SK-N-MC (cell line): Measurements from ENCODE around the gene C9orf50.

Experiments
- DNase-seq: peaks from one replicate; pipeline ENCODE4 v3.0.0-alpha.2; 2011; ENCODE audit warnings: low read depth, low spot score
- H3K27ac ChIP-seq: fragments of 200-600 bp; sonication (generic); 2 replicates; pipeline ENCODE4 v1.5.1; 2016; ENCODE audit warnings: mixed run types
- H3K36me3 ChIP-seq: fragments of 200-600 bp; sonication (generic); 2 replicates; pipeline ENCODE4 v1.6.1; 2017; ENCODE audit warnings: antibody characterized with exemption, low read length, mixed read lengths; ENCODE audit not compliant: insufficient read depth
- H3K4me3 ChIP-seq: fragments of 200-600 bp; sonication (generic); 2 replicates; pipeline ENCODE4 v1.5.1; 2016
- H3K9ac ChIP-seq: fragments of 200-600 bp; sonication (generic); 2 replicates; pipeline ENCODE4 v1.8.0; 2017; ENCODE audit warnings: mixed run types, mixed read lengths; ENCODE audit not compliant: insufficient read length
- H3K9me3 ChIP-seq: fragments of 200-600 bp; sonication (generic); 2 replicates; pipeline ENCODE4 v1.6.1; 2017; ENCODE audit warnings: low read depth, mild to moderate bottlenecking, antibody characterized with exemption, low read length, moderate library complexity, mixed read lengths
- EZH2 ChIP-seq: fragments of 200-600 bp; sonication (generic); IDR thresholded peaks from one replicate; pipeline ENCODE4 v1.6.1; 2017; ENCODE audit warnings: antibody characterized with exemption
- FOXP2 ChIP-seq: optimal IDR thresholded peaks from 2 replicates; pipeline ENCODE3; 2011; ENCODE audit warnings: mild to moderate bottlenecking, moderate library complexity; ENCODE audit not compliant: insufficient read depth; ENCODE audit errors: extremely low read length, control extremely low read depth
- POLR2AphosphoS5 ChIP-seq: IDR thresholded peaks from 2 replicates; pipeline ENCODE4 v1.6.1; 2012; ENCODE audit warnings: mild to moderate bottlenecking, low read depth, low read length, borderline replicate concordance

Gene C9orf50

GRCh38 chr9:129604056-129604765 lies 16.7 kb downstream of the C9orf50 start:
- Histone ChIP-seq H3K4me3 (no peak overlapping the region), H3K9me3 (no peaks in the 10 kb centered on the region), H3K9ac (no peak overlapping the region), H3K36me3 (no peaks in the 10 kb centered on the region), H3K27ac (peak overlapping the region; percentile 80)
- no peak for DNase-seq
- TF ChIP-seq EZH2 (no peak), POLR2AphosphoS5 (no peak), FOXP2 (no peak)

DNA sequence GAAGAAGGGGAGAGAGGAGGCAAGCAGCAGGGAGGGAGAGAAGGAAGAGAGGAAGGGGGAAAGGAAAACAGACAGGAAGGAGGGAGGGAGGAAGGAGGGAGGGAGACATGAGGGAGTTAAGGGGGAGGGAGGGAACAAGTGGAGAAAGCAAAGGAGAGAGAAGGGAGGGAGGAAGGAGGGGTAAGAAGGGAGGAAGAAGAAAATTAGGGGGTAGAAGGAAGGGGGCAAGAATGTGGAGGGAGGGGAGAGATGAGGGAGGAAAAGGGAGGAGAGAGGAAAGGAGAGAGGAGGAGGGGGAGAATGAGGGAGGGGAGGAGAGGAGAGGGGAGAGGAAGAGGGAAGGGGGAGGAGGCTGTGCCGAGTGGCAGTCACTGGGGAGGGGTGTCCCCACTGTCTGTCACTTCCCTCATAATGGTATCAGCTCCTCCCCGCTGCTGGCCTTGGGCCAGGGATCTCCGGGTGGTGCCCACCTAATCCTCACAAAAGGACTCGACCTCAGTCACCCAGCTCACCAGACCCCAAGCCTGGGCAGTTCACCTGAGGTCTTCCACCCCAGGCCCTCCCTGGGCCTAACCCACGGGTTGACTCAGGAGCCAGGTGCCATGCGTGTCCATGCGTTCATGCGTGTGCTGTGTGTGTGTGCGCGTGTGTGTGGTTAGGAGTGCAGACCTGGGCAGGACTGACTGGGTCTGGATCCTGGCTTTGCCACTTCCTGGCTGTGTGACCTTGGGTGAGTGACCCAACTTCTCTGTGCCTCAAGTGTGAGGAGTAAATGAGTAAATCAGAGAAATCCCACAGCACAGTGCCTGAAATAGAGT lies 18.1 kb downstream of the C9orf50 start:
- Histone ChIP-seq H3K4me3 (no peak overlapping the region), H3K9ac (no peak overlapping the region), H3K27ac (peak overlapping the region; percentile 80), H3K36me3 (no peaks in the 10 kb centered on the region), H3K9me3 (no peaks in the 10 kb centered on the region)
- DNase-seq = no peak
- TF ChIP-seq FOXP2 (no peak), EZH2 (no peak), POLR2AphosphoS5 (no peak)

DNA sequence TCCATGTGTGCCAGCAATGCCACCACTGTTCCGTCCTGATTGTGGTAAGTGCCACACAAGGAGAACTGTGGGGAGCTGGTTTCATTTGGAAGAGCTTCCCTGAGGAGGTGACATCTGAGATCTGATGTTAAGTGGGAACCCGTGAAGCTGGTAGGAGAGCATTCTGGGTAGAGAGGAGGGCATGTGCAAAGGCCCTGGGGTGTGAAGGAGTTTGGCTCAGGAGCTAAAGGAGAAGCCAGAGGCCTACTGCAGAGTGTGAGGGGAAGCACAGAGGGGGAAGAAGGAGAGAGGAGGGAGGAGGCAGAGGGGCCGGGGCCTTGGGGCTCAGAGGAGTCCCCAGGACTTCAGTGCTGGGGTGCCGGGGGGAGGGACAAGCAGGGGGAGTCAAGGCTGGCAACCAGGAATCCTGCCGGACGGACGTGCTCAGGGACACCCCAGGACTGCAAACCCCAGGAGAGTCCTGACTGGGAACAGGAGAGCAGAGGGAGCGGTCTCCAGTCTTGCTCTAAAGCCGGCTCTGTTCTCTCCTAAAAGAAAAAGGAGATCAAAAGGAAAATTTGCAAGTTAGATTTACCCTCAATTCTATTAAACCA lies 19.7 kb downstream of the C9orf50 start:
- no peak for DNase-seq
- Histone ChIP-seq H3K4me3 (no peak overlapping the region), H3K27ac (no peak overlapping the region), H3K9ac (no peak overlapping the region), H3K36me3 (no peaks in the 10 kb centered on the region), H3K9me3 (no peaks in the 10 kb centered on the region)
- no peak for TF ChIP-seq EZH2
- TF ChIP-seq POLR2AphosphoS5 = no peak
- TF ChIP-seq FOXP2 = no peak

GRCh38 chr9:129598089-129598596 lies 22.8 kb downstream of the C9orf50 start:
- Histone ChIP-seq H3K27ac (no peak overlapping the region), H3K36me3 (no peaks in the 10 kb centered on the region), H3K9ac (no peak overlapping the region), H3K9me3 (no peaks in the 10 kb centered on the region), H3K4me3 (no peak overlapping the region)
- TF ChIP-seq POLR2AphosphoS5 (no peak), EZH2 (no peak), FOXP2 (no peak)
- no peak for DNase-seq

- Histone ChIP-seq H3K27ac (no peak overlapping the region), H3K9ac (no peak overlapping the region), H3K4me3 (no peak overlapping the region), H3K36me3 (no peaks in the 10 kb centered on the region), H3K9me3 (no peaks in the 10 kb centered on the region)
- DNase-seq = no peak
- TF ChIP-seq EZH2 (no peak), POLR2AphosphoS5 (no peak), FOXP2 (no peak)
These were observed 23.4 kb downstream of the C9orf50 start for GRCh38 chr9:129597355-129598088.

- no peak for TF ChIP-seq EZH2
- TF ChIP-seq FOXP2 = no peak
- no peak for TF ChIP-seq POLR2AphosphoS5
- H3K36me3 ChIP-seq = no peaks in the 10 kb centered on the region
- H3K4me3 ChIP-seq = no peak overlapping the region
- no peak for DNase-seq
- H3K27ac ChIP-seq = no peak overlapping the region
- H3K9me3 ChIP-seq = no peaks in the 10 kb centered on the region
- H3K9ac ChIP-seq = no peak overlapping the region
These were observed 24.2 kb downstream of the C9orf50 start for GRCh38 chr9:129596541-129597331.

DNA sequence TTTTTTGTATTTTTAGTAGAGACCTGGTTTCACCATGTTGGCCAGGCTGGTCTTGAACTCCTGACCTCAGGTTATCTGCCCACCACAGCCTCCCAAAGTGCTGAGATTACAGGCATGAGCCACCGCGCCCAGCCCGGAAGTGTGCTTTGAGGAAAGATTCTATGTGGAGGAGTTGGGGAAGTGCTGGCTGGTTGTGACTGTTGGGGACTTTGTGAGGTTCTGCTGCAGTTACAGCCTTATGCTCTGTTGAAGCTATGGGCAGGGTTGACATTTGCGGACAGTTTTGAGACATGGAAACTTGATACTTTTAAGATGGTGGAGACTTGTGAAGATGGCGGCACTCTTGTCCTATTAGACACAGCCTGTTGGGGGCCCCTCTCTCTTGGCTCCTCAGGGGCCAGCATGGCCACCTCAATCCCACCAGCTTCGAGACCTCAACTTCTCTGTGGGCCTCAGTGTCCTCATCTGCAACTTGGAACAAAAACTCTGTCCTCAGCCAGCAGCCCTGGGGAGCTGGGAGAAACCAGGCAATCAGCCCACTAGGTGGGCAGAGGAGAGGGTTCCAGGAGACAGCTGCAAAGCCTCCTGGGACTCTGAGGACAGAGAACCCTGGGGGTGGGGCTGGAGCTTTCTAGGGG lies 24.9 kb downstream of the C9orf50 start:
- no peak for DNase-seq
- Histone ChIP-seq H3K36me3 (no peaks in the 10 kb centered on the region), H3K9ac (no peak overlapping the region), H3K9me3 (no peaks in the 10 kb centered on the region), H3K27ac (no peak overlapping the region), H3K4me3 (no peak overlapping the region)
- TF ChIP-seq EZH2 (no peak), FOXP2 (no peak), POLR2AphosphoS5 (no peak)
